IMR-90 (cell line): Measurements from ENCODE around the gene SPINT4. TPM values are rescaled to one million over a fixed set of nuclear protein-coding genes. Genes with fewer than 3 reads are reported as not detected.

Experiments used
- ATAC-seq: fragments of 200-7000 bp; cut with Tn5 transposase; 2 replicates; pipeline ENCODE4 v1.9.1; 2020; ENCODE audit warnings: low read depth, mild to moderate bottlenecking, moderate library complexity
- BruUV-seq: library from RNA; stranded (reverse); fragments of 400-500 nt; replicated peaks from 2 replicates; lab custom pipeline; 2021; lab: Mats Ljungman, UMichigan
- CTCF ChIA-PET: fragments of 300-600 bp; formaldehyde crosslinking; extraction: SDS; loops from one replicate; lab custom pipeline; 2021; ENCODE audit warnings: antibody characterized with exemption; lab: Yijun Ruan, JAX
- POLR2A ChIA-PET: fragments of 300-600 bp; sonication (Branson Sonifier 250); formaldehyde crosslinking; loops from one replicate; lab custom pipeline; 2022; ENCODE audit warnings: antibody characterized with exemption; ENCODE audit not compliant: unreplicated experiment; lab: Charles Lee
- DNase-seq: peaks from one replicate; pipeline ENCODE4 v3.0.0; 2013
- H2AFZ ChIP-seq: replicated peaks from 2 replicates; pipeline ENCODE3; 2013; ENCODE audit warnings: low read length, mild to moderate bottlenecking; ENCODE audit not compliant: poor library complexity
- H2AK5ac ChIP-seq: 2 replicates; pipeline ENCODE4 v1.6.1; 2013; ENCODE audit warnings: low read depth, low read length, inconsistent platforms
- H2AK9ac ChIP-seq: replicated peaks from 2 replicates; pipeline ENCODE3; 2013; ENCODE audit warnings: mild to moderate bottlenecking, low read depth, low read length, moderate library complexity; ENCODE audit not compliant: poor library complexity
- H2BK120ac ChIP-seq: 2 replicates; pipeline ENCODE4 v1.6.1; 2013; ENCODE audit warnings: low read depth, low read length, inconsistent platforms
- H2BK15ac ChIP-seq: 3 replicates; pipeline ENCODE4 v1.6.1; 2013; ENCODE audit warnings: low read depth, low read length, inconsistent platforms
- H2BK20ac ChIP-seq: 2 replicates; pipeline ENCODE4 v1.6.1; 2013; ENCODE audit warnings: low read depth, mild to moderate bottlenecking, inconsistent platforms, low read length, moderate library complexity
- H2BK5ac ChIP-seq: 2 replicates; pipeline ENCODE4 v1.6.1; 2013; ENCODE audit warnings: mild to moderate bottlenecking, low read depth, low read length, inconsistent platforms; ENCODE audit not compliant: poor library complexity, severe bottlenecking
- H3K14ac ChIP-seq: replicated peaks from 2 replicates; pipeline ENCODE4 v1.6.1; 2013; ENCODE audit warnings: low read depth, low read length, inconsistent platforms
- H3K18ac ChIP-seq: 2 replicates; pipeline ENCODE4 v1.6.1; 2013; ENCODE audit warnings: low read depth, low read length, control low read depth
- H3K23ac ChIP-seq: 2 replicates; pipeline ENCODE4 v1.6.1; 2013; ENCODE audit warnings: low read depth, low read length, inconsistent platforms
- H3K27ac ChIP-seq: 2 replicates; pipeline ENCODE4 v1.5.1; 2013; ENCODE audit warnings: mild to moderate bottlenecking, control low read depth, low read length; ENCODE audit not compliant: insufficient read depth
- H3K27me3 ChIP-seq: 2 replicates; pipeline ENCODE4 v1.6.1; 2013; ENCODE audit warnings: low read length; ENCODE audit not compliant: control insufficient read depth, insufficient read depth
- H3K36me3 ChIP-seq: 2 replicates; pipeline ENCODE4 v1.6.1; 2013; ENCODE audit warnings: low read length, mixed read lengths; ENCODE audit not compliant: control insufficient read depth, insufficient read depth
- H3K4ac ChIP-seq: 2 replicates; pipeline ENCODE4 v1.6.1; 2013; ENCODE audit warnings: low read depth, low read length, inconsistent platforms
- H3K4me1 ChIP-seq: 2 replicates; pipeline ENCODE4 v1.6.1; 2013; ENCODE audit warnings: low read length, mixed read lengths; ENCODE audit not compliant: control insufficient read depth, insufficient read depth
- H3K4me2 ChIP-seq: 2 replicates; pipeline ENCODE4 v1.6.1; 2013; ENCODE audit warnings: low read depth, mild to moderate bottlenecking, control low read depth, low read length, moderate library complexity
- H3K4me3 ChIP-seq: 2 replicates; pipeline ENCODE4 v1.5.1; 2013; ENCODE audit warnings: low read depth, mild to moderate bottlenecking, control low read depth, low read length, moderate library complexity; ENCODE audit not compliant: insufficient read depth
- H3K56ac ChIP-seq: 2 replicates; pipeline ENCODE4 v1.6.1; 2013; ENCODE audit warnings: low read length, inconsistent platforms; ENCODE audit not compliant: insufficient read depth; ENCODE audit errors: extremely low read depth
- H3K79me1 ChIP-seq, 2 experiments: 2 replicates each; pipeline ENCODE4 v1.6.1; 2013; ENCODE audit warnings: low read length in 2 of 2, inconsistent platforms in 1 of 2, low read depth in 1 of 2
- H3K9ac ChIP-seq: 2 replicates; pipeline ENCODE4 v1.6.1; 2013; ENCODE audit warnings: low read depth, low read length, control low read depth
- H3K9me1 ChIP-seq: 2 replicates; pipeline ENCODE4 v1.6.1; 2013; ENCODE audit warnings: low read length, inconsistent platforms; ENCODE audit not compliant: insufficient read depth
- H3K9me3 ChIP-seq: 2 replicates; pipeline ENCODE4 v1.6.1; 2013; ENCODE audit warnings: low read length; ENCODE audit not compliant: control insufficient read depth, insufficient read depth
- H4K20me1 ChIP-seq: 2 replicates; pipeline ENCODE4 v1.6.1; 2013; ENCODE audit warnings: low read length, inconsistent platforms; ENCODE audit not compliant: insufficient read depth
- H4K5ac ChIP-seq: 2 replicates; pipeline ENCODE4 v1.6.1; 2013; ENCODE audit warnings: mild to moderate bottlenecking, low read depth, low read length, control low read depth
- H4K8ac ChIP-seq, 2 experiments: 2 replicates each; pipeline ENCODE4 v1.6.1; 2013; ENCODE audit warnings: low read depth in 2 of 2, low read length in 2 of 2, control low read depth in 1 of 2, inconsistent platforms in 1 of 2
- H4K91ac ChIP-seq: 2 replicates; pipeline ENCODE4 v1.6.1; 2013; ENCODE audit warnings: low read depth, low read length, inconsistent platforms; ENCODE audit not compliant: insufficient read depth
- BHLHE40 ChIP-seq: fragments of 150-350 bp; IDR thresholded peaks from 2 replicates; pipeline ENCODE4 v1.6.1; 2016; ENCODE audit warnings: mild to moderate bottlenecking, low read depth, low read length
- FOS ChIP-seq: fragments of 150-350 bp; IDR thresholded peaks from 2 replicates; pipeline ENCODE4 v1.6.1; 2016; ENCODE audit warnings: low read depth, low read length
- MAFK ChIP-seq: IDR thresholded peaks from 2 replicates; pipeline ENCODE4 v1.6.1; 2012; ENCODE audit warnings: low read depth, low read length, improper control_type of control experiment
- NFE2L2 ChIP-seq: fragments of 150-350 bp; IDR thresholded peaks from 2 replicates; pipeline ENCODE4 v1.6.1; 2016; ENCODE audit warnings: low read depth, mild to moderate bottlenecking, low read length
- POLR2A ChIP-seq: IDR thresholded peaks from 2 replicates; pipeline ENCODE4 v1.6.1; 2012; ENCODE audit warnings: mild to moderate bottlenecking, low read depth, low read length
- SMC3 ChIP-seq: fragments of 150-350 bp; IDR thresholded peaks from 2 replicates; pipeline ENCODE4 v1.6.1; 2016; ENCODE audit warnings: low read depth, mild to moderate bottlenecking, antibody characterized with exemption, low read length, moderate library complexity
- USF2 ChIP-seq: fragments of 150-350 bp; IDR thresholded peaks from 2 replicates; pipeline ENCODE4 v1.6.1; 2017; ENCODE audit warnings: mild to moderate bottlenecking, antibody characterized with exemption, low read length, low read depth
- WGBS, 2 experiments: methylation state at CpG; one replicate each; pipeline versions ENCODE4 v1.1.5 to v1.1.7; 2013; ENCODE audit warnings: missing lambda C conversion rate in 2 of 2; ENCODE audit not compliant: insufficient read length in 1 of 2; ENCODE audit errors: extremely low coverage in 2 of 2; 5-methylcytosine and 5-hydroxymethylcytosine counted together
- dilution Hi-C: fragments of 300-500 bp; cut with HindIII; formaldehyde crosslinking; loops from one replicate; pipeline ENCODE4 v1.14.3; 2018; ENCODE audit warnings: low sequenced_read_pairs; ENCODE audit not compliant: unreplicated experiment
- in situ Hi-C: fragments of 300-500 bp; cut with MboI; formaldehyde crosslinking; loops from 3 replicates; pipeline ENCODE4 v1.14.3; 2019; ENCODE audit warnings: low sequenced_read_pairs, inconsistent platforms, mixed read lengths
- intact Hi-C: fragments of 100-400 bp; cut with micrococcal nuclease; formaldehyde crosslinking; loops from 2 replicates; pipeline ENCODE4 v1.10.0; 2022
- polyA plus RNA-seq, 3 experiments: library from polyadenylated mRNA; depleted of rRNA; stranded (reverse); fragments of >200 nt; gene quantifications; 2 replicates each; pipeline ENCODE4 v1.2.3, GENCODE V29; 2012; ENCODE audit warnings: low replicate concordance in 1 of 3
- total RNA-seq: library from RNA; depleted of rRNA; stranded (reverse); fragments of >200 nt; gene quantifications from 2 replicates; pipeline ENCODE4 v1.2.3, GENCODE V29; 2012
- TF ChIP-seq, protein P1 (sequence below): conservative IDR thresholded peaks from 2 replicates; pipeline ENCODE4 v1.5.1; 2012; ENCODE audit warnings: mild to moderate bottlenecking, low read depth, low read length, improper control_type of control experiment

SPINT4 gene
- total and polyA plus RNA-seq, 2 of the 4 experiments (the other 2 are of a cell fraction), result not detected

DNA sequence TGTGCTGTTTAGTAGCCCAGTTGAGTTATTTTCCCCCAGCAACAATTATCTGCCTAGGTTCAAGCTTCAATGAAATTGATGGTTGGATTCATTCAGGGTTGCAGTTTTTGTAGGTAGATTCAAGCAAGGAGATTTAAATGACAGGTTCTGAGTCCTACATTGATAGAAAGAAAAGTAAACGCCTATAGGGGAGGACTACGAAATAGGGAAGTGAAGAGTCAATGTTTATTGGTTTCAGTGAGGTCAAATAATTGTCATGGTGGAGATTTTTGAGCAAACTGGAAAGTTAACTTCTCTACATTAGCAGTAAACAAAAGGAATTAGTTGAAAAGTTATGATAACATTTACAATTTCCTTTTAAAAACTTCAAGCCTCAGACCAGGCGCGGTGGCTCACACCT lies 21.0 kb upstream of the SPINT4 start:
- Histone ChIP-seq H2AK9ac (no peak overlapping the region), H3K23ac (no peak overlapping the region), H2BK20ac (no peak overlapping the region), H4K91ac (no peak overlapping the region), H3K56ac (no peak overlapping the region), H3K4me2 (no peak overlapping the region), H4K8ac (no peak overlapping the region), H3K9me1 (no peaks in the 10 kb centered on the region), H2AFZ (no peak overlapping the region), H4K5ac (no peak overlapping the region), H2AK5ac (no peak overlapping the region), H3K4ac (no peak overlapping the region), H3K36me3 (no peaks in the 10 kb centered on the region), H3K9ac (no peak overlapping the region), H3K18ac (no peak overlapping the region), H4K20me1 (no peaks in the 10 kb centered on the region), H2BK15ac (no peak overlapping the region), H3K4me3 (no peak overlapping the region), H3K79me1 (no peaks in the 10 kb centered on the region), H3K14ac (no peak overlapping the region), H2BK5ac (no peak overlapping the region), H2BK120ac (no peak overlapping the region), H3K9me3 (no peaks in the 10 kb centered on the region), H3K27me3 (no peaks in the 10 kb centered on the region), H3K4me1 (no peaks in the 10 kb centered on the region), H3K27ac (no peak overlapping the region)
- no peak for TF ChIP-seq SMC3
- no peak for TF ChIP-seq USF2
- TF ChIP-seq, protein P1, sequence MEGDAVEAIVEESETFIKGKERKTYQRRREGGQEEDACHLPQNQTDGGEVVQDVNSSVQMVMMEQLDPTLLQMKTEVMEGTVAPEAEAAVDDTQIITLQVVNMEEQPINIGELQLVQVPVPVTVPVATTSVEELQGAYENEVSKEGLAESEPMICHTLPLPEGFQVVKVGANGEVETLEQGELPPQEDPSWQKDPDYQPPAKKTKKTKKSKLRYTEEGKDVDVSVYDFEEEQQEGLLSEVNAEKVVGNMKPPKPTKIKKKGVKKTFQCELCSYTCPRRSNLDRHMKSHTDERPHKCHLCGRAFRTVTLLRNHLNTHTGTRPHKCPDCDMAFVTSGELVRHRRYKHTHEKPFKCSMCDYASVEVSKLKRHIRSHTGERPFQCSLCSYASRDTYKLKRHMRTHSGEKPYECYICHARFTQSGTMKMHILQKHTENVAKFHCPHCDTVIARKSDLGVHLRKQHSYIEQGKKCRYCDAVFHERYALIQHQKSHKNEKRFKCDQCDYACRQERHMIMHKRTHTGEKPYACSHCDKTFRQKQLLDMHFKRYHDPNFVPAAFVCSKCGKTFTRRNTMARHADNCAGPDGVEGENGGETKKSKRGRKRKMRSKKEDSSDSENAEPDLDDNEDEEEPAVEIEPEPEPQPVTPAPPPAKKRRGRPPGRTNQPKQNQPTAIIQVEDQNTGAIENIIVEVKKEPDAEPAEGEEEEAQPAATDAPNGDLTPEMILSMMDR, result no peak
- no peak for TF ChIP-seq NFE2L2
- TF ChIP-seq FOS, result no peak
- TF ChIP-seq BHLHE40, result no peak
- TF ChIP-seq MAFK, result no peak
- no peak for TF ChIP-seq POLR2A
- in situ Hi-C loops (no loop called here), intact Hi-C loops (no loop called here), dilution Hi-C loops (no loop called here)
- BruUV-seq, result no TSS peak
- WGBS, 2 experiments, result no CpG with 5 or more reads among the region's 4 CpGs
- CTCF ChIA-PET, result interaction anchor here (0.7 kb wide), 1 partner anchor 13 kb away, joined by 3 read pairs; no protein-coding TSS in a partner anchor
- DNase-seq (no peak), ATAC-seq (no peak)
- POLR2A ChIA-PET, result no interaction called here
